Hematopoietic multipotent progenitor cell treated with erythropoietin and hydrocortisone succinate and interleukin-3 and kit ligand, for 6 days (in vitro differentiated cells): ENCODE results near the gene PRXL2C.
"Not testable (repeated sequence)": the region's sequence is repeated elsewhere in the genome, so short reads cannot be mapped to it uniquely, and the experiment has no call there.

Experiments
- DNase-seq: peaks from one replicate; pipeline ENCODE4 v3.0.0-alpha.2; 2015

PRXL2C gene, protein sequence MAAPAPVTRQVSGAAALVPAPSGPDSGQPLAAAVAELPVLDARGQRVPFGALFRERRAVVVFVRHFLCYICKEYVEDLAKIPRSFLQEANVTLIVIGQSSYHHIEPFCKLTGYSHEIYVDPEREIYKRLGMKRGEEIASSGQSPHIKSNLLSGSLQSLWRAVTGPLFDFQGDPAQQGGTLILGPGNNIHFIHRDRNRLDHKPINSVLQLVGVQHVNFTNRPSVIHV

GRCh38 chr9:96655198-96655851 lies at the start of gene PRXL2C:
Gene PRXL2C, minus strand, starts transcription at chr9:96655317. Its CDS starts 36 bp downstream, at chr9:96655281.
- peak; percentile 77 for DNase-seq

- not testable (repeated sequence) for DNase-seq
Measured at GRCh38 chr9:96700721-96701375, 45.7 kb upstream of the PRXL2C start.

DNA sequence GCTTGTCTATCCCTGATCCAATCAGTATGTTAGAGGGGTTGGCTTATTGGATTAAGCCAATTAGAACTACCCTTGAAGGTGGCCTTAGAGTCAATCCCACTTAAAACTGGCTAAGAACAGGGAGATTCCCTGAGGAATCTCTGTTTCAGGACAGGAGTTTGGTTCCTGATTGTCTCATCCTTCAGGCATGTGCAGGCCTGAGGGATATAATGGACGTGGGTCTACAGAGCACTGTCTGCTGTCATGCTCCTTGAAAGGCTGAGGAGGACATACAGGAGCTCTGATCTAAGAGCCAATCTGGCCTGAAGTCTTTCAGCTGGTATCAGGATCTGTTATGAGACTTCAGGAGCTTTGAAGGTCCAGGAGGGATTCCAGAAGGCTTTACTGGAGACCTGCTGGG lies 36.2 kb upstream of the PRXL2C start:
- no peak for DNase-seq

DNA sequence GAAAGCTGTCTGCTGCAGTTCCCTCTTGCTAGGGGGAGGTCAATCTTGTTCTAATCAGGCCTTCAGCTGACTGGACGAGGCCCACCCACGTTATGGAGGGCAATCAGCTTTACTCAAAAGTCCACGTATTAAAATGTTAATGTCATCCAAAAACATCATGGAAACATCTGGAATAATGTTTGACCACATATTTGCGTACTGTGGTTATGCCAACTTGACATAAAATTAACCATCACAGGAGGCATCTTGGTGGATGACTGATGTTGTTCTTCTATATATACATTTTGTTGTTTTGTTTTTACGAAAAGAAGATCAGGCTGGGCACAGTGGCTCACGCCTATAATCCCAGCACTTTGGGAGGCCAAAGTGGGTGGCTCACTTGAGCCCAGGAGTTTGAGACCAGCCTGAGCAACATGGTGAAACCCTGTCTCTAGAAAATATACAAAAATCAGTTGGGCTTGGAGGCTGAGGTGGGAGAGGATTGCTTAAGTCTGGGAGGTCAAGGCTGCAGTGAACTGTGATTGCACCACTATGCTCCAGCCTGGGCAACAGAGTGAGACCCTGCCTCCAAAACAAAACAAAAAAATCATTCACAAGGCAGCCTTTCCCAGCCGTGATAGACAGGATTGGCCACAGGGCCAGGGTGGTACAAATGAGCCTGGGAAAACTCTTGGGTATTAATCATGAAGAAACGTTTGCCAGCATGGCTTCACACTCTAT lies 33.8 kb upstream of the PRXL2C start:
- DNase-seq = no peak

DNA sequence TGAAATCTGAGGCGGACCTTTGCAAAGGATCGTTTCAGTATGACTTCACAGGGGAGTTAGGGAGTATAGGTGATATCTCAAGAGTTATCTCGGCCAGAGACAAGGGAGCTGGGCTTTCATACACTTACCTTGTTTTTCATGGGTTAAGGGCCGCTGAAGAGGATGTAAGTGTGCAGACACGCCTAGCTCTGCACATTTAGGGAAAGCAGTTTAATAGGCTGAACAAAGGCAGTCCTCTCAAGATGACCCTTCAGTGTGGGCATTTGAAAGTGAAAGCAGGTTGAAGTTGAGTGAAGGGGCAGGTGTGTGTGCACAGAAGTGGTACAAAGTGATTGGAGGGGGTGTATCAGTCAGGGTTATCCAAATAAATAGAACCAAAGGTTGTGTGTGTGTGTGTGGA lies 33.1 kb upstream of the PRXL2C start:
- DNase-seq = no peak

- DNase-seq = peak; percentile 57
Measured at GRCh38 chr9:96686638-96687335, 31.7 kb upstream of the PRXL2C start.

DNA sequence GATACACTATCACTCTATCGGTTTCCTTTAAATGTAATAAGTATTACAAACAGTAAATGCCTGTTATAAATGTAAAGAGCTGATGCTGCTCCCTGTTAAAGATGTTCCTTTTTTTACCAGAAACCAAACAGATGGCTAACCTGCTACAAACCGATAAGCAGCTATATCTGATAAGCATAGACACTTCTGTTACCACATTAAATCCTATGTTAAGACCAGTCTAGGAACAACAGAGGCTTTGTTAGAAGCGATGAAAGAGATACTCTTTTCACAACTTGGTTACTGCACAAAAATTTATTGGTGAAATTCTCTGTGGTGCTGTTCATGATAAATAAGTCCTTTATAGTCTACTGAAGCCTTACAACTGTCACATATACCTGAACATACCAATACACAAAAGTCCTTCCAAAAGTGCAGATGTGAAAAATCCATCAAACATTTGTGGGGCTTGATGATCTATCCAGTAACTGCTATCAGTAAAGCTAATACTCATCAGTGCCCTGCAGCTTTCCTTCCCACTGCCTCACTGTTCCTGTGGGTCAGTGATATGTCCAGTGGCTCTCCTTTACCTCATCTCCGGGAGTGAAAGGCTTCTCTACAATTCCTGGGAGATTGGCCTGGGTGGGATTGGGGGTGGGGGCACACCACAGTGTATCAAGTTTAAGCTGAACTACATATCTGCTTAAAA lies 25.8 kb upstream of the PRXL2C start:
- DNase-seq = peak; percentile 83

DNA sequence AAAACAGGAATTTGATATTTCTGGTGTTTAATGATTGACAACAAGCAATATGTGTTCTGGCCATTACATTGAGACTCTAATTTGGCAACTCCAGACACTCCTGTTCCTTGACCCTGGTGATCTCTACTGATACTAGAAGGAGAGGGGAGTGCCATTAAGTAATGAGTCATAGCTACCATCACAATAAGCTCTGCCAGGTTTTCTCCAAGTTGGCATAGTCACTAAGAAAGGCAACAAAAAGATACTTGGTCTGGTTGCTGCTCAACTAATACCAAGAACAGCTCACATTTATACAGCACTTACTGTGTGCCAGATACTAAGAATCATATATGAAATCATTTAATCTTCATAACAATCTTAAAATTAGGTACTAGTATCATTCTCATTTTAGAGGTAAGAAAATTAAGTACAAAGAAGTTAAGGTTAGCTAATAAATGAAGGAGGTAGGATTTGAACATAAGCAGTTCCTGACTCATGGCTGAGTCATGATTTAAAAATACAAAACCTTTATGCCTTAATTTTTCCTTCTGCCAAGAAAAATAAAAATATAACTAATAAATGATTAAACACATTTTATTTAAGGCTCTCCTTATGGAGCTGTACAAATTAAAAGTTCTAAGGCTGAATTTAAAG lies 19.9 kb upstream of the PRXL2C start:
- peak; percentile 5 for DNase-seq

- DNase-seq = not testable (repeated sequence)
Measured at GRCh38 chr9:96673786-96674185, 18.7 kb upstream of the PRXL2C start.

DNA sequence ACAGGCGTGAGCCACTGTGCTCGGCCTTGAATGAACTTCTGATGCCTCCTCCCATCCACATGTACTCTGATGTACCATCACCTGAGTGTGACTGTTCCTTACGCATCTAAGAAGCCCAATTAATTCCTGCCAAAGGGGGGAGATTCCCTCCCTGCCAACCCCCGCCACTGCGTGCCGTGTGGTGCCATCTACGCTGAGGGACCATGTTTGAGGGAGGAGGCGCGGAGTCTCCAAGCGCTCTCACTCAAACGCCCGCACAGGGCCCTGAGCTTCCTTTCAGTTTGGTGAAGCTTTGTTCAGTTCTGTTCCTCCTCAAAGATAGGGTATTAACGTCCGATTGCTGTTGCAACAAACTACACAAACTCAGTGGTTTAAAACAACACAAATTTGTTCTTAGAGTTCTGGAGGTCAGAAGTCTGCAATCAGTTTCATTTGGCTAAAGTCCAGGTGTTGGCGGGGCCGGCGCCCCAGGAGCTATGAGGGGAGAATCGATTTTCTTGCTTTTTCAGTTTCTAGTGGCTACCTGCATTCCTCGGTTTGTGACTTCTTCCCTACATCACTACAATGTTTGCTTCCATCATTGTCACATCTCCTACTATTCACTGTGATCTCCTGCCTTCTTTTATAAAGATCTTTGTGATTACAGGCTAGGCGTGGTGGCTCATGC lies 13.9 kb upstream of the PRXL2C start:
- no peak for DNase-seq

- no peak for DNase-seq
Measured at GRCh38 chr9:96667363-96667728, 12.2 kb upstream of the PRXL2C start.

DNA sequence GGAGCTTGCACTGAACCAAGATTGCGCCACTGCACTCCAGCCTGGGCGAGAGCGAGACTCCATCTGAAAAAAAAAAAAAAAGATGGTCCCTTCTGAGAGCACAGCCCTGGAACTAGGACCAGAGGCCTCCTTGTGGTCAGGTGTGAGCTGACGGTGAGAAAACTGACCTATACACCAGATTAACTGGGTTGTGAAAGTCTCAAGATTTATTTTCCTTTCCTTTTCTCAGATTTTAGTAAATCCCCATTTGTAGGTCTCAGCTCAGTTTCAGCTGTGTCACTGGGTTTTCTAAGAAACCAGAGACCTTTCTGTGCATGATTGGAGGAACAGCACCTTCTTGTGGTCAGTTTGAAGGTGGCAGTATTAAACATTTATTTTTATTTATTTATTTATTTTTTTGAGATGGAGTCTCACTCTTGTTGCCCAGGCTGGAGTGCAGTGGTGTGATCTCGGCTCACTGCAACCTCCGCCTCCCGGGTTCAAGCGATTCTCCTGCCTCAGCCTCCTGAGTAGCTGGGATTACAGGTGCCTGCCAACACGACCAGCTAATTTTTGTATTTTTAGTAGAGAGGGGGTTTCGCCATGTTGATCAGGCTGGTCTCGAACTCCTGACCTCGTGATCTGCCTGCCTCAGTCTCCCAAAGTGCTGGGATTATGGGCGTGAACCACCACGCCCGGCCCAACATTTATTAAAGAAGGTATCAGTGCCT lies 11.7 kb upstream of the PRXL2C start:
- peak; percentile 74 for DNase-seq

- no peak for DNase-seq
Measured at GRCh38 chr9:96665789-96666188, 10.7 kb upstream of the PRXL2C start.

DNA sequence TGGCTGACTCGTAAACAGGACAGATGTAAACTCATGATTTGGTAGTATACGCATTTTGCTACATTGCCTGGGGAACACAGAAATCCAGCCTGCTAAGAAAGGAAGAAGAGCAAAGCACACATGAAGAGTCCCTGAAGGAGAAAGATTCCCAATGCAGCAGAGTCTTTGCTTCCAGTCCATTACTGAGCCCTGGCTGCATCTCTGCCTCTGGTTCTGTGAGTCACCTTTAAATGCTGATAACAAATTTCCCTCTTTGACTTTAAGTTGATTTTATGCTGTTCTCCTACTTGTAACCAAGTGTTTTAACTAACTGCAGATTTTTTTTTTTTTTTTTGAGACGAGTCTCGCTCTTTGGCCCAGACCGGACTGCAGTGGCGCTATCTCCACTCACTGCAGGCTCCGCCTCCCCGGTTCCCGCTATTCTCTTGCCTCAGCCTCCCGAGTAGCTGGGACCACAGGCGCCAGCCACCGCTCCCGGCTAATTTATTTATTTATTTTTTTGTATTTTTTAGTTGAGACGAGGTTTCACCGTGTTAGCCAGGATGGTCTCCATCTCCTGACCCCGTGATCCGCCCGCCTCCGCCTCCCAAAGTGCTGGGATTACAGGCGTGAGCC lies 8.5 kb upstream of the PRXL2C start:
- no peak for DNase-seq

DNA sequence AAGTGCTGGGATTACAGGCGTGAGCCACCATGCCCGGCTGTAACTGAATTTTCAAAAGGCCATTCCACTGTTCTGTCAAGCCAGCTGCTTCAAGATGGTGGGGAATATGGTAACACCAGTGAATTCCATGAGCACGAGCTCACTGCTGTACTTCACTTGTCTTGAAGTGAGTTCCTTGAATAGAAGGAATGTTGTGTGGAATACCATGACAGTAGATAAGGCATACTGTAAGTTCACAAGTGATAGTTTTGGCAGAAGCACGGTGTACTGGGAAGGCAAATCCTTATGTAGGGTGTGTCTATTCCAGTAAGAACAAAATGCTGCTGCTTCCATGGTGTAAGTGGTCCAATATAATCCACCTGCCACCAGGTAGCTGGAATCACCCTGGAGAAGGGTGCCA lies 6.6 kb upstream of the PRXL2C start:
- DNase-seq = no peak

DNA sequence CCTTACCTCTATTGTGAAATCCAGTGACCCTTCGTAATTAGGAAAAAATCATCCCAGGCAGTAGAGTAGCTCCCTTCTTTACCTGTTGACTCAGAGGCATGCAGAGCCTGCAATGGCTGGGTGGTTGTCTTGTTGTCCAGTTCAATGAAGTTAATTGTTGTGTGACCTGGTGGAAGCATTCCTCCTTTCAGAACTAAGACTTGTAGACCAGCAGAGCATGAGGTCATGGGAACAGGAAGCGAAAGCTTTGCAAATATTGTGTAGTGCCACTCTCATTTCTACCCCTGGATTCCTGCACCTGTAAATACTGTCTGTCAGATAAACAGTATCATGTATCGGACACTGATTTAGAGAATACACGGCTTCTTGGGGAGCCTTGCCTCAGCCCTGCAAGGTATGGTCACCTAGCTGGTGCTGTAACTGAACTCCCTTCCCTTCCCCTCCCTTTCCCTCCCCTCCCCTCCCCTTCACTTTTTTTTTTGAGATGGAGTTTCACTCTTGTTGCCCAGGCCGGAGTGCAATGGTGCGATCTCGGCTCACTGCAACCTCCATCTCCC lies 5.7 kb upstream of the PRXL2C start:
- DNase-seq = no peak

DNA sequence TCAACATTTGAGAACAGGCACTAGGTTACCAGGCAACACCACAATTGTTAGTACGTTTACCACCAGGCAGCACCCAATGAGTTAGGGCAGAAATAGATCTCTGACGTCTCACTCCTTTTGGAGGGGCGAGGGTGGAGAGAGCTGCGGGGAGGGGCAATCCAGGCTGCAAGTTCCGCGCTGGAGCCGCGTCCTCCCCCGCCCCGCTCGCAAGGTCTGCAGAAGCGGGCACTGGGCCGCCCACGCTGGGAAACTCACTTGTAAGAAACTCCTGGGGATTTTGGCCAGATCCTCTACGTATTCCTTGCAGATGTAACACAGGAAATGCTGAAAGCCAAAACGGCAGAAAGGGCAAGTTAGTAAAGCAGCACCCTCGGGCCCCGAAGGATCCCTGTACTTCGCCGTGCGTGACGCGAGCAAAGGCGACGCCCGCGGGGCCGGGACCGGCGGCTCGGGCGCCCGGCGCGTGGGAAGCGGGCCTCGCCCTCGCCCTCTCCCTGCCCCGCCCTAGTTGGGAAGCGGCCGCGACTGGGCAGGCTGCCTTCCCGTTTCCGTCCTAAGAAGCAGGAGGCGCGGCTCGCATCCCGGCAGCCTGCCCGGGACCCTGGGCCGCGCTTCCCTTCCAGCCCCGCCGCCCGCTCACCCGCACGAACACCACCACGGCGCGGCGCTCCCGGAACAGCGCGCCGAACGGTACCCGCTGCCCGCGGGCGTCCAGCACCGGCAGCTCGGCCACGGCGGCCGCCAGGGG lies 493 bp downstream of the PRXL2C start:
- peak; percentile 80 for DNase-seq

GRCh38 chr9:96651626-96652025 lies 3.5 kb downstream of the PRXL2C start:
- peak; percentile 70 for DNase-seq
